NCI-H146 treated with DMSO at 0.1 percent for 48 hours (cell line): Measurements from ENCODE around the gene DNAJC15.

Source experiments
- DNase-seq: peaks from one replicate; lab custom pipeline; 2025; ENCODE audit not compliant: unreplicated experiment; lab: John Stamatoyannopoulos, UW

The DNAJC15 gene

DNA sequence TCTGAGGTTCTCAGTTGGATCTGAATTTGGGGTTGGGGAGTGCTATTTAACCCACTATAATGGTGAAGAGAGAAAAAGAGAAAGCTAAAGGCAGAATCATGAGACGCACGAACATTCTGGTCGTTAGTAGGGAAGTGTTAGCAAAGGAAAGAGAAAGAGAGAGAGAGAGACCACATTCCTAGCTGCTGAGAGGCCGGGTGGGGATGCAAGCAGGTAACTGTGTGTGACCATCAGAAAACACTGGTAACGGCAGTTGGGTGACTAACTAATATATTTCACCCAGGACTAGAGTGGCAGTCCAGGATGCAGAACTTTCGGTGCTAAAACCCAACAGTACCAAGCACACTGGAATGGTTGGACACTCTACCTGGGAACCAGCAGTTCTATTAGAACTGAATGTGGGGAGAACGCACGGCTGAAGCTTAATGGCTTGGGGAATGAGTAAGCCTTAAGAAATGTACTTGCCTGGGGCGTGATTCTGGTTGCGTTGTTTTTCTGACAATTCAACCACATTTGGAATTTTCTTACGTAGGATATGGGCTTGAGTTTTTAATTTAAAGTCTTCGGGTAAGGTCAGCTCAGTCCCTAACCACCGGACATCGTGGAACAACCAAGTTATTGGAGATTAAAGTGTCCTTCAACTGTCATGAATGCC lies 130.2 kb downstream of the DNAJC15 start:
- no peak for DNase-seq

DNA sequence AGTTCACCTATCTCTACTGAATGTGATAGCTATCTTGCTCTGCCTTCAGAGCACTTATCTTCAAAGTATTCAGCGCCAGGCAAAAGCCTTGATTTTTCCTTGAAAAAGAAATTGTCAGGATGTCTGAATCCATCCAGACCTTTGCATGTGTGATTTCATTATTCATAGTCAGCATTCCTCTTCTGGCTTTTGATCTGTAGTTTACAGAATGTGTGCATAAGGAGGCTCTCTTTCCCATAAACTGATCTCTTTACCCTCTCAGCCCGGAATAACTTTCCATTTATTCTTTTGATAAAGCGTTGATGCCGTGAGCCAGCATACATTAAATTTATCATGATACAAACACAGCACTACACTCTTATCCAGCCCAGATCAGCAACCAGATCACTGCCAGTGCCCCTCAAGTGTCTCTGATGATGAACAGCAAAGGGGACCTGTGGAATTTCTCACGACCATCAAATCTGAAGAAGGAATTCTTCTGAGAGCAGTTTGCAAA lies 130.8 kb downstream of the DNAJC15 start:
- no peak for DNase-seq

DNA sequence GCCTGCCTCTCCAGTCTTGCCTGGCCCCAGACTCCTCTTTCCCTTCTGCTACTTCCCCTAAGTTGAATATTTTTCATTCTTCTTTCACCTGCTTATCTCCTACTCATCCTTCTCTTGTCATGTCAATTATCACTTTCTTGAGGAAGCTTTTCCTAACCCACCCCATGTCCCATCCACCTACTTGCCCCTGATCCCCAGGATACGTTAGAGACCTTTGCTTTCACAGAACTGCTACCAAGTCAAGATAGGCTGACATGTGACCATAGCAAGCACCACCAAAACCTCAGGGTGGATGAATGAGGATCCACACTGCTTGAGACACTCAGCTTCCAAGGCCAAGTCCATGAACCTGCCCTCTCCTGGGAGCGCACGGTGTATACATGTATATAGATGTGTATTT lies 131.5 kb downstream of the DNAJC15 start:
- no peak for DNase-seq

DNA sequence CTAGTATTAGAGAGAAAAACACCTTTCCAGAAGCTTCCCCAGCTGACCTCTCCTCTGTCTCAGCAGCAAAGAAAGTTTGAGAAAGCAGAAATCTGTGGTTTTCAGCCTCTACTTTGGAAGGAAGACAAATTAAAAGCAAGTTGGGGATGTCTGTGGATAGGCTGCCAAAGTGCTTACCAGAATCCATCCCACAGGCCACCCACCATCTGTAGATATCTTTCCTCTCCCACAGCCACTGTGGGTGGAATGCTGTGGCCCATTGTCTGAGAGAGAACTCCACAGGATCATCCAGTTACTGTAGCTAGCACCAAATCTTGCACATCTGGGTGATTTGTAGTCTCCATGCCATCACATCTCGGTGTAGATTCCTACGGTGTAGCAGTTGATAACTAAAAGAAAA lies 133.5 kb downstream of the DNAJC15 start:
- no peak for DNase-seq

DNA sequence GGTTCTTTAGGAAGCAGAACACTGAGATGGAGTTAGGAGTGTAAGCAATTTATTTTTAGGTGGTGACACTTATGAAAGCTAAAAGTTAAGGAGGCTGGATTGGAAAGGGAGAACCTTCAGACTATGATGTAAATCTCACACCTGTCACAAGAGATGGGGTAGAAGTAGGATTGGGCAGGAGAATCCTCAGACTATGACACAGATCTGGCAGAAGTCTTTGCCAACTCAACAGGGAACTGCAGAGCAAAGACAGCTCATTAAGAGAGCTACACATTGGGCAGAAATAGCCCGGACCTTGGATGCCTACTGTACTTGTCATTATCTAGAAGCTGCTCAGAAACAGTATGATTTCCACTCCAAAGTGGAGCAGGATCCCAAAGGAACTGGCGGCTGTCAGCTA lies 134.4 kb downstream of the DNAJC15 start:
- no peak for DNase-seq

DNA sequence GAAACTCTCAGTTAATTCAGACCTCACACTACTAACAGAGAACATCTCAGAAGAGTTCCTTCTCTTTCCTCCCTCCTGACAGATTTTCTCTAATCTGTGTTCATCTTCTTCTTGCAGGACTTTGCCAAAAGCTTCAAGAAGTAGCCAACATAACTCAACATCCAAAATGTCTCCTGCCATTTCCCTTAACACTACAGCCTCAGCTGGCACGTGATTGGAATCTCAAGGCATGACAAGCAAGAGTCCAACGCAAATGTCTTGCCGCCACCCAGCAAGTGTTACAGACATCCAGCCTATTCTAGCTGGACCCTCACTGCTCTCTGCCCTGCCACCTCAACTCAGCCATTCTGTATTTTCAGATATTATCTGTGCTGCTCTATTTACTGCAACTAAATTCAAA lies 135.1 kb downstream of the DNAJC15 start:
- DNase-seq, result no peak

DNA sequence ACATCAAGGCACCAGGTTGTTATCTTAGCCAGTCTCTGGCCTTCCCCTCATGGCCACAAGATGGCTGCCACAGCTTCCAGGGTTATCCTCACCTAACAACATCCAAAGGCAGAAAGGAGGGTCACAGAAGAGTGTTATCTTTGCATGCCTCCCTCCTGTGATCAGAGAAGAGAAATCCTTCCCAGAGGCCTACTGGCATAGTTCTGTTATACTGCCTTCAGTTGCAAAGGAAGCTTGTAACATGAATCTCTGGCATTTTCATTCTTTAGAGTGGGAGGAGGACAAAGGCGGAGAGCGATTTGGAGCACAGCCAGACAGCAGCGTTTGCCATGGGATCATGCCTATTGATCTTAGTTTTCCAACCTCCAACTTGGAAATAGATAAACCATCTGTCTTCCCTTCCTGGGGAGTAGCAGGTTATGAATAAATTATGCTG lies 135.7 kb downstream of the DNAJC15 start:
- DNase-seq, result peak; percentile 22
